Skeletal muscle cell (primary cell): ENCODE measurements around the gene MRPL49.
"Not testable (repeated sequence)": the region's sequence is repeated elsewhere in the genome, so short reads cannot be mapped to it uniquely, and the experiment has no call there.

Experiments used
- DNase-seq: peaks from one replicate; pipeline ENCODE4 v3.0.0-alpha.2; 2010; ENCODE audit warnings: low read depth
- H3K4me3 ChIP-seq: 2 replicates; pipeline ENCODE4 v1.5.1; 2011; ENCODE audit warnings: low read depth, mild to moderate bottlenecking, control low read depth, low read length, moderate library complexity

Gene MRPL49

DNA sequence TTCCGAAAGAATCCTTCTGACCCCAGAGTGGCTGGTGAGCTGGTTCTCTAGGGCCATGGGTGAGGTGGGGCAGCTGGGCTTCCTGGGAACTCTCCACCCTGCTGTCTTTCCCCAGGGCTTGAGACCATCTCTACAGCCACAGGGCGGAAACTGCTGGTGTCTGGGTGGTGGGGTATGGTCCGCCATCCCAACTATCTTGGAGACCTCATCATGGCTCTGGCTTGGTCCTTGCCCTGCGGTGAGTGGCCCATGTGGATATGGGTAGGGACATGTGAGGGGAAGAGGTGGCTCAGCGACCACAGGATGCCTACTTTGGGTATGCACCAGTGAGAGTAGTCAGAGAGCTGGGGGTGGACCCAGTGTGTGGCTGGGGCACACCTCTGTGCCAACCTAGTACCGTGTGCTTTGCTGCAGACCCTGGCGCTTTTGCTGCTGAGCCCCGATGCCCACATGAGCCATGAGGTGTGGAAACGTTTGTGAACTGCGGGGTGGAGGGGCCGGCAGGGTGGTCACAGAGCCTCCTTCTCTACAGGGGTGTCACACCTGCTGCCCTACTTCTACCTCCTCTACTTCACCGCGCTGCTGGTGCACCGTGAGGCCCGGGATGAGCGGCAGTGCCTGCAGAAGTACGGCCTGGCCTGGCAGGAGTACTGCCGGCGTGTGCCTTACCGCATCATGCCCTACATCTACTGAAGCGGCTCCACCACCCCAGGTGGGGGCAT, 6.6 kb upstream of the MRPL49 start:
- H3K4me3 ChIP-seq = no peak overlapping the region
- DNase-seq = no peak

DNA sequence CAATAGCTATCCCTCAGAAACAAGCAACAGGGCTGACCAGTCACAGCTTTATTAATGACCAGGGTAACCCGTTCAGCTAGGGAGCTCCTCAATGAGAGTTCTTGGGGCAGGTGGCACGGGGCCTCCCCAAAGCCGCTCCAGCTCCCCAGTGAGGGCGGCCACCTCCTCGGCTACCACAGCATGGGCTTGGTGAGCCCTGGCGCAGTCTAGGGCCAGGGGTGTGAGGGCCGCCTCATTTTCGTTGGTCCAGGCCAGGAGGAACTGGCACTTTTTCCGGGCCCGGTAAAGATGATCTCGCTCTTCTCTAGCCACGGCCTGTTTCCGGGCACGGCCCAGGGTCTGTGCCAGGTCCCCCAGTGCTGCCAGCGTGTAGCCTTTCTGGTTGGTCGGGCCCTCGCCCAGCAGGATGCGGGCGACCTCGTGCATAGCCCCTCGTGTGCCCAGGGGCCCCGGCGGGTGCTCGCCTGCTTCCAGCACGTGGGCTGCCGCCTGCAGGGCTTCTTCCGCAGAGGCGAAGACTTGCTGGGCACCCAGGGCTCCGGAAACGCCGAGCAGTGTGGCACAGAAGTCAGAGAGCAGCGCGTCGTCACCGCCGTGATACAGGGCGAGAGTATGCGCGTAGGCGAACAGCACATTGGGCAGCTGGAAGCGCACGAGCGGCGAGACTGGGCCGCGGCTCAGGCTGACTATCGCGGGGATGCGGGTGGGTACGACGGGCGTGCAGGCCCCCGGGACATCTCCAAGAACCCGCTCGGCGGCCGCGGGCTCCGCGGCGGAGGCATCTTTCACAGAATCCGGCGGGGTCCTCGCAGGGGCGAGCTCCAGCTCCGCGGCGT, 5.5 kb upstream of the MRPL49 start:
- peak overlapping the region; percentile 79 for H3K4me3 ChIP-seq
- no peak for DNase-seq

DNA sequence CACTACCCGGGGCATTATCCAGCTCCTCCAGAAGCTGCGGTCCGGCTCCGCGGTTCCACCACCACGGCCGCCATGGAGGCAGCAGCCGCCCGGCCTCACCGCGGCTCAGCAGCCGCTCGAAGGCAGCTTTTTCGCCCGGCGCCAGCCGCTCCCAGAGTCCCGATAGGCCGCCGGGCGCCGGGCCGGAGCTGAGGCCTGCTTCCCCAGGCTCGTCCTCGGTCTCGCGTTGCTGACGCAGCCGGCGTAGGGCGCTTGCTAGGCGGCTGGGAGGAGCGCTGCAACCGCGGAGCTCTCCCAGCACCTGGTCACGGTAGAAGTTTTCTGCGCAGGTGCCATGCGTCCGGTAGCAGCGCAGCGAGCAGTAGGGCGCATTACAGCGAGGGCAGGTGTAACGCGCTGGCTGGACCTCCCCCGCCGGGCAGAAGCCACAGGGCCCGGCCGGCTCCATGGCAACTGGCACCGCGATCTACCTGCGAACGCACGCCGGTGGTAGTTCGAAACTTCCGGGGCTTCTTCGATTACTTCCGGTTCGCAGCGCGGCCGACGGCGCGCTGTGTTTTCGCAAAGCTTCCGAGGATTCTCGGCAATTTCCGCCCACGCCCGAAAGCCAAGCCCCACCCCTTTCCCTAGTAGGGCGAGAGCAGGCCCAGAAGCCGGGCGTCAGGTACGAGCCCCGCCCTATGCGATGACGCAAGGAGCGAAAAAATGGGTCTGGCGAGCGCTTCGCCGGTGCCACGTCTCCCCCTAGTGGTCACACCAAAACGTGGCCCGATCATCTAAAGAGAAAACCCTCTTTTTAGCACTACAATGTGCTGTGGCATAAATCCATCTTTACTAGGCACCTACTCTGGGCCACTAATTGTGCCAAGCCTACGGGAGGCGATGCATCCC, 4.7 kb upstream of the MRPL49 start, which contains the start of gene ZNHIT2:
Gene ZNHIT2, minus strand, starts transcription at position 496 of the 891 bp plus-strand sequence. Its CDS starts 48 bp downstream, at position 448.
- DNase-seq = peak; percentile 92
- peak within 1 kb of the TSS; percentile 79 for H3K4me3 ChIP-seq

DNA sequence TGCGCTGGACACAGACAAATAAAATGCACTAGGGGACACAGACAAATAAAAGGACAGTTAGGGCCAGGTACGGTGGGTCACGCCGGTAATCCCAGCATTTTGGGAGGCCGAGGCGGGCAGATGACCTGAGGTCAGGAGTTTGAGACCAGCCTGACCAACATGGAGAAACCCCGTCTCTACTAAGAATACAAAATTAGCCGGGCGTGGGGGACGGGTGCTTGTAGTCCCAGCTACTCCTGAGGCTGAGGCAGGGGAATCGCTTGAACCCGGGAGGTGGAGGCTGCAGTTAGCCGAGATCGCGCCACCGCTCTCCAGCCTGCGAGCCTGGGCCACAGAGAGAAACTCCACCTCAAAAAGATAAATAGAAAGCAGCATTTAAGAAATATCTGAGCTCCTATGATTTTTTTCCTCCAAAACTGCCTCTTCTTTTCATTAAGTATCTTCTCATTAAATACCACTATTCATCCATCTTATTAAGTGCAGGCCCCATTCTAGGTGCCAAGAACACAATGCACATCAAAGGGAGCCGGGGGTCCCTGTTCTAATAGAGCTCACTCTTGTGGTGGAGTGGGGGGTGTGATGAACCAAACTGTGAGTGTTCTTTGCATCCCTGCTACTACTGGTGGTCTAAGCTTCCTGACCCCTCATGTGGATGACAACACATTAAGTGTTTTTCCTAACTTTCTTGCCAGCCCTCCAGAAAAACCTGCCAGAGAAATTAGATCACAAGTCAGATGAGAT, 3.9 kb upstream of the MRPL49 start:
- H3K4me3 ChIP-seq = no peak overlapping the region
- no peak for DNase-seq

DNA sequence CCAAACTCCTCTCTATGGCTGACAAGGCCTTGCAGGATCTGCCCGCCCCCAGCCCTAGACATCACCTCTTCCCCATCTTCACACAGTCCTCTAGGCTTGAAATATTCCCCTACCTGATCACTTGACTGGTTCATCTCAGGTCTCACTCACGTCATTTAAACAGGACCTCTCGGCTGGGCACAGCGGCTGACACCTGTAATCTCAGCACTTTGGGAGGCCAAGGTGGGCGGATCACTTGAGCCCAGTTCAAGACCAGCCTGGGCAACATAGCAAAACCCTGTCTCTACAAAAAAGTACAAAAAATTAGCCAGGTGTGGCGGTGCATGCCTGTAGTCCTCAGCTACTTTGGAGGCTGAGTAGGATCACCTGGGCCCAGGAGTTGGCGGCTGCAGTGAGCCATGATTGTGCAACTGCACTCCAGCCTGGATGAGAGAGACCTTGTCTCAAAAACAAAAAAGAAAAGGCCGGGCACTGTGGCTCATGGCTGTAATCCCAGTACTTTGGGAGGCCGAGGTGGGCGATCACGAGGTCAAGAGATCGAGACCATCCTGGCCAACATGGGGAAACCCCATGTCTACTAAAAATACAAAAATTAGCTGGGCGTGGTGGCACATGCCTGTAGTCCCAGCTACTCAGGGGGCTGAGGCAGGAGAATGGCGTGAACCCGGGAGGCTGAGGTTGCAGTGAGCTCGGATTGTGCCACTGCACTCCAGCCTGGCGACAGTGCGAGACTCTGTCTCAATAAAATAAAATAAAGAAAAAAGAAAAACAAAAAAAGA, 3.0 kb upstream of the MRPL49 start:
- not testable (repeated sequence) for H3K4me3 ChIP-seq, DNase-seq

DNA sequence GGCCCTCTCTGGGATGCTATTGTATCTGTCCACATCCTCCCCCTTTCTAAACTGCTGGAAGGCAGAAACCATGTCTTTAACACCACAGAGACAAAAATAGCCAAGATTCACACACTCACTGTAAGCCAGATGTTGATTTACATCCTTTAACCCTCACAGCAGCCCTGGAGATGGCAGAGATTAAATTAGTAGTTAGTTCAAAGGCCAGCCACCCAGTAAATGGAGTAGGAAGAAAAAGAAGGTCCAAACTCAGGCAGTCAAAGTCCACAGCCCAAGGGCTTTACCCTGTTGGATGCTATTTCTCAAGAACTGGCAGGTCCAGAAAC, 2.5 kb upstream of the MRPL49 start:
- H3K4me3 ChIP-seq = no peak overlapping the region
- no peak for DNase-seq

DNA sequence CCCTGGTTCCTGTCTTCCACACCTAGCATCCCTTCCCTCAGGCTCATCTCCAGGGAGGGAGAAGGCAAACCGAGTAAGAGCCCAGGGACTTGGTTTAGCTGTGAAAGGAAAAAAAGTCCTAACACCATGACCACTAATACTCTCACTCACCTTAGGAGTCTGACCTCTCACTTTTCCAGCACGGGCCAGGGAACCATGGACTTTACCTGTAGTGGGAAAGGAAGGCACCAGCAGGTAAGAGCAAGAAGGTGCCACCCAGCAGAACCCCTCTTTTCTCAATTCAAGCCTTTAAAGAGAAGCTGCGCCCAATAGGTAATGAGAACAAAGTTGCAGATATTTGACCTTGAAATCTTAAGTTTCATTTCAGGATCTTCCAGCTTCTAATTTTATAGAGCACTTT, 1.3 kb upstream of the MRPL49 start:
- no peak for DNase-seq
- H3K4me3 ChIP-seq = peak overlapping the region; percentile 96

DNA sequence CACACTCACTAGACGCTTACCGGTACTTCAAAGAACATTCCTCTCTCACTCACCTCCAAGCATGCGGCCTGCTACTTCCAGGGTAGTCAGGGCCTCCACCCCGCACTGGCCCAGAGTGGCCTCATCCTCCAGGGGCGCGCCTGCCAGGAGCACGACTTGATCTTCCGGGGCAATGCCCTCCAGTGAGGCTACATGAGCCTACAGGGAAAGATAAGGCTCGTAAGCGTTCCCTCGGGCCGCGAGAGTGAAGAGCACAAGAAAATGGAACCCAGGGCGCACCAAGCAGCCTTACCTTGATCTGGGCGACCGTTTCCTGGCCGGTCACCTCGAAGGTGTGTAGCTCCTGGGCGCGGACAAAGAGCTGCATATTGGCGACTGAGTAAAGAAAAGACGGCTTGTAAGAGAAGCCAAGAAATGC, 665 bp upstream of the MRPL49 start:
- H3K4me3 ChIP-seq = peak overlapping the region; percentile 96
- no peak for DNase-seq

DNA sequence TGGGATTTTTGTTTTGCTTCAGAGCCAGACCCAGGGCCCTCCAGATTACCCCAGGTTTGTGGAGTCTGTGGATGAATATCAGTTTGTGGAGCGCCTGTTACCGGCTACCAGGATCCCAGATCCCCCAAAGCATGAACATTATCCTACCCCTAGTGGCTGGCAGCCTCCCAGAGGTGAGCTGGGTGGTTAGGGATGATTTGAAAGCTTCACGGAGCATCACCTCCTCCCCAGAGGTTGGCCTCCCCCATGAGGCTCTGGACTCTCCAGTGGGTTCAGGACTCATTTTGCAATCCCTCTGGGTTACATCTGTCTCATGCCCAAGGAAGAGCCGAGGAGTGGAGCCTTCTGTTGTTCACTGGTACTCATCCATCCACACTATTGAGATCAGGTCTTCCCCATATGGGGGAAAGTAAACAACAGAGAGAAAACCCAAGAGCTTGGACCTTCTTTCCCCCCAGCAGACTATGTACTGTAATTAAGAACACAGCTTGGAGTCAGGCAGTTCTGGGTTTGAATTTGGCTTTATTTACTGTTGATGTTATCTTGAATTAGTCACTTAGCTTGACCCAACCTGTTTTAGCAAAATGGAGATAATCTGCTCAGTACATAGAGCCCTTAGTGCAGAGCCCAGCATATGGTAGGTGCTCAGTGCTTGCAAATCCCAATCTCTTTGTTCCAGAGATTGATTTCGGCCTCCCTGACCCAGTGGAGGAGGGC, 2.5 kb downstream of the MRPL49 start:
- DNase-seq = no peak
- H3K4me3 ChIP-seq = no peak overlapping the region

DNA sequence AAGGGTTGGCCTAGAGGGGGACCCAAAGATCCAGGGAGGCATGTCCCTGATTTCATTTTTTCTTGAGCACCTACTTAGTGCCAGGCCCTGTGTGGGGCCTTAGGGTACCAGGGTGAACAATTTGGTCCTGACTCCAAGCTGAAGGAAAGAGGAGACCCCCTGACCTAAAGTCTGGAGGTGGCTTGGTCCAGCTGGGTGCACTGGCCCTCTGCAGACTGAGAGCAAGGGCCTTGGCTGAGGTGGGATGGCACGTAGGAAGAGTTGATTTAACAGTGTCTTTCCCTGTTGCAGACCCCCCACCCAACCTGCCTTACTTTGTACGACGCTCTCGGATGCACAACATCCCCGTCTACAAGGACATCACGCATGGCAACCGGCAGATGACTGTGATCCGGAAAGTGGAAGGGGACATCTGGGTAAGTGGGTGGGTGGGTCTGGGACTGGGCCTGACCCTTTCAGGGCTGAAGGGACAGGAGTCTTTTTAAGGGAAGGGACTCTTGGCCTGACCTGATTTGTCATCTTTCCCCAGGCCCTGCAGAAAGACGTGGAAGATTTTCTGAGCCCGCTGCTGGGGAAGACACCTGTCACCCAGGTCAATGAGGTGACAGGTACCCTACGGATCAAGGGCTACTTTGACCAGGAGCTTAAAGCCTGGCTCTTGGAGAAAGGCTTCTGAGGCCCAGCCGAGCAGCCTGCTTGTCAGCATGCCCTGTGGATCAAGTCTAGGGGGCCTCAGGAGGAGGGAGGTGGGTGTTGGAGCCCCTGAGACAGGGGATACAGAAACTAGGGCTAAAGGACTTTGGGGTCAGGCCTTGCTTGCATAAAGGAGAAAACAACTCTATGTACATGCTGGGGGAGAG, 3.3 kb downstream of the MRPL49 start:
- DNase-seq = no peak

DNA sequence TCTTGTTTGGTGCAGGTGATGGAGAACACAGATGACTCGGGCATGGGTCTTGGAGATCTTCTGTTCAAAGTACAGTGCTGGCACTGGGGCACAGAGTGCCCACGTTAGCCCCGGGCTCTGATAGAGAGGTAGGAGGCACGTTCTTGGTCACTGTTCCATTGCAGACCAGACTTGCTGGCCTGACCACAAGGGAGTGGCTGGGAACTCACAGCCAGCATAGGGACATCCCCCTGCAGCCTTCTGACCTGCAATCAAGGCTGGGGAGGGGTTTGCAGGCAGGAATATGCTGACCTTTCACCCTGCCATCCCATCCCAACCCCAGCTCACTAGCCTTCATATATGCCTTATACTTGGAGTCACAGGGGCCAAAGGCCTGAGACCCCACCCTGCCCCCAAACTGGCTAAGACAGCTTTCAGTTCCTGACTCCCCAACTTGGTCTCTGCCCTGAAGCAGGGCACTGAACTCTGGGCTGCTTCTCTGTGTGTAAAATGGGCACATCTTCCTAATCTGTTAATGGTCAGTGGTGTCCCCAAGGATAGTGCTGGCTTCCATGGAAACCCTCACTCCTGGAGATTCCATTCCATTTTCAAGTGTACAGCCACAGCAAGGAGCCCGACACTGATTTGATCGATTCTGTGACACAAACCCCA, 4.6 kb downstream of the MRPL49 start:
- H3K4me3 ChIP-seq = no peak overlapping the region
- DNase-seq = no peak

More for the DNA sequence above, 3.3 kb downstream of the MRPL49 start:
- H3K4me3 ChIP-seq = no peak overlapping the region

DNA sequence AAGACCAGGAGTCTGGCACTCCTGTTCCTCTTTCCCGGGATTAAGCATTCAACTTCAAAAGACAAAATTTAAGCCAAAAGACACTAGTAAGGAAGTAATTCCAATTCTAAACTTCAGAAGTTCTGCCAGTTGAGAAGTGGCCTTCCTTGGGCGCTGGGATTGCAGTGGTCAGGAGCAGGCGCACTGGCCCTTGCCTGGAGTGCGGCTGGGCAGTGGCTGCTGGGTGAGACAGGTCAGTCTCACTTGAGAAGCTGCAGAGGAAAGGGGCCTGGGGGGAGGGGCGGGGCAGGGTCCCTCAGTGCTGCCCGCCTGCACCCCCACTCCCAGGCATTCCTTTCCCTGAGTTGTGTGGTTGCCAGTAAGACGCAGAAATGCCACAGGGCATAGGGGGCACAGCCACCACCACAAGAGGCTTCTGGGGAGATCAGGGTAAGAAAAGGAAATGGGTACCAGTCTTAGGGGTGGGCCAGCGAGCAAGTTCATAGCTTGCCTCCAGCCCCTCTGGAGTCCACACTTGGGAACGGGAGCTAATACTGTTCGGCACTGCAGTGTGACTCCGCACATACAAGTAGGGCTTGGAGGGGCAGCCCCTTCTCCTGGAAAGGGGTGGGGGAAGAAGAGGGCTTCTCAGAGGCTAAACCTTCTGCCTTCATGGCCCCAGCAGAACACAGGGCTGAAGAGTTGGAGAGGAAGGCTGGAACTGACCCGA, 5.5 kb downstream of the MRPL49 start:
- no peak overlapping the region for H3K4me3 ChIP-seq
- no peak for DNase-seq

DNA sequence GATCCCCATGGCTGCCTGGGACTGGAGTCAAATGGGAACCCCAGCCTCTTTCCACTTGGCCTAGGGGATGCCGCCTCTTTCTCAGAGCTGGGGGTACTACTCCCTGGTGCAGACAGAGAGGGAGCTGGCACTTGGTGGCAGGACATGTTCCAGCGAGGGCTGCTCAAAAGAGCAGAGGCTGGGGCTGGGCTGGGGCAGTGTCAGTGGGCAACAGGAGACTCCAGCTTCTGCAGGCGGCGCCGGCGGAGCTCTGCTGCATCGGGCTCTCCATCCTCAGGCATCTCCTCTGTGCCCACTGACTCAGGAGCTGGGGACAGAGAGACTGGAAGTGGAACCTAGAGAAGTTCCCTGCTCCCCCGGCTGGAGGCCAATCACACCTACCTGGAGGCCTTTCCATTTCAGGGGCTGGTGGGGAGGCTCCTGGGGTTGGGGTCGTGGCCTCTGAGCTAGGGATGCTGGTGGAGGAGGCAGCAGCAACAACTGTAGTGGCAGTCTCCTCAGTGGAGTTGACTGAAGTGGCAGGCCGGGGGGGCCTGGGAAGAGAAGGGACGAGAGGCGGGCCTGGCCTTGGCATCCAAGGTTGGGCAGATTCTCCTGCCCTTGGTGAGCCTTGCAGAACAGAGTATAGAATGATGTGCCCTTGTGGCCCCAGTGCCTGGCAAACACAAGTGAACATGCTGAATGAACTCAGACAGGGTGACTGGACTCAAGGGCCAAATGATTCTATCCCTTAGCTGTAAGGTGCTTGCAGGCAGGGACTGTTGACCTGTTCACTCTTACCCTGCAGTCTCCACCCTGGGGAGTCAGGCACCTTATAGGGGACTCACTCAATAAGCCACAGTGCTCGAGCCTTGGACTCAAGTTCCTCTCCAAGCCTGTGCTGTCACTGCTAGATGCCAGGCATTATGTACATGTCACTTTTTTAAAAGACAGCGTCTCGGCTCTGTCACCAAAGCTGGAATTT, 6.3 kb downstream of the MRPL49 start:
- DNase-seq = no peak
- H3K4me3 ChIP-seq = no peak overlapping the region

DNA sequence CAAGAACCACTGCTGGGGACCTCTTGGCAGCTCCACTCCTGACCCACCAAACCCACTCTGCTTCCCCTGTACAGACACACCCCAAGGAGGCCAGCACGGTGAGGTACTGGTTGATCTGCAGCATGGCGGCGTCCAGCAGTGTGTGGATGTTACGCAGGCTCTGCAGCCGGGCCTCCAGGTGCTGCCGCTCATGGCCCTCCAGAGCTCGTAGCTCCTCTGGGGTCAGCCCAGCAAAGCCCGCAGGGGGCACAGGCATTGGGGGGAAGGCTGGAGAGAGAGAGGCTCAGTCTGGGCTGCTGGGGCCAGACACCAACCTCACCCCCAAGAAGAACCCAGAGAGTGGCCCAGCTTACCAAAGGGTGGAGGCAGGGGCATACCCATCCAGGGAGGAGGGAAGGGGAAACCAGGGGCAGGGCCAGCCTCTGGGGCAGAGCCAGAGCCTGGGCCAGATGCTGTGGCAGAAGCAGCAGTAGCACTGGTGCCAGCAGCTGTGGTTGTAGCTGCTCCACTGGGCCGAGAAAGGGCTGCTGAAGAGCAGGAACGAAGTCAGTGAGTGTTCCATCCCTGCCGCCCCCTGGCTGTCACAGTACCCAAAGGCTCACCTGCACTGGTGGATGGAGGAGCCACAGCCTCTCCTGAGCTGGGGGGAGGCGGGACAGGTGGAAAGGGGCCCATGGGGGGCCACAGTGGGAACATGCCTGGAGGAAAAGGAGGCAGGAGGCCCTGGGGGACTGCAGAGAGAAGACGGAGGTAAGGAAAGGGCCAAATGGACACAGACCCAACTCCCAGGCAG, 7.7 kb downstream of the MRPL49 start:
- no peak overlapping the region for H3K4me3 ChIP-seq
- no peak for DNase-seq
